Neural progenitor cell (in vitro differentiated cells): Measurements from ENCODE around the gene C1QL2. TPM values are rescaled to one million over a fixed set of nuclear protein-coding genes. Genes with fewer than 3 reads are reported as not detected.

Experiments
- DNase-seq: peaks from one replicate; pipeline ENCODE4 v3.0.0-alpha.2; 2016; ENCODE audit warnings: low spot score
- H2AFZ ChIP-seq: fragments of 200-600 bp; sonication (generic); replicated peaks from 2 replicates; pipeline ENCODE4 v1.6.1; 2016; ENCODE audit warnings: antibody characterized with exemption
- H3F3A ChIP-seq: fragments of 200-600 bp; sonication (generic); 2 replicates; pipeline ENCODE4 v1.6.1; 2016; ENCODE audit warnings: antibody characterized with exemption, low read depth
- H3K27ac ChIP-seq: fragments of 200-600 bp; sonication (generic); 2 replicates; pipeline ENCODE4 v1.5.1; 2016; ENCODE audit warnings: mild to moderate bottlenecking
- H3K27me3 ChIP-seq: fragments of 200-600 bp; sonication (generic); 2 replicates; pipeline ENCODE4 v1.6.1; 2016; ENCODE audit warnings: mild to moderate bottlenecking, moderate library complexity
- H3K36me3 ChIP-seq: fragments of 200-600 bp; sonication (generic); 2 replicates; pipeline ENCODE4 v1.5.1; 2016
- H3K4me1 ChIP-seq: fragments of 200-600 bp; sonication (generic); 2 replicates; pipeline ENCODE4 v1.6.1; 2016; ENCODE audit warnings: mixed run types
- H3K4me2 ChIP-seq: fragments of 200-600 bp; sonication (generic); 2 replicates; pipeline ENCODE4 v1.6.1; 2016
- H3K4me3 ChIP-seq: fragments of 200-600 bp; sonication (generic); 2 replicates; pipeline ENCODE4 v1.5.1; 2016
- H3K79me2 ChIP-seq: fragments of 200-600 bp; sonication (generic); 2 replicates; pipeline ENCODE4 v1.6.1; 2016; ENCODE audit warnings: low read depth
- H3K9ac ChIP-seq: fragments of 200-600 bp; sonication (generic); 2 replicates; pipeline ENCODE4 v1.6.1; 2016
- H3K9me3 ChIP-seq: fragments of 200-600 bp; sonication (generic); 2 replicates; pipeline ENCODE4 v1.5.1; 2016; ENCODE audit warnings: low read depth
- H4K20me1 ChIP-seq: fragments of 200-600 bp; sonication (generic); 2 replicates; pipeline ENCODE4 v1.6.1; 2016; ENCODE audit warnings: low read depth
- H3K27ac Mint-ChIP-seq: 3 replicates; pipeline ENCODE4 v1.8.0; 2021; ENCODE audit warnings: mixed read lengths
- H3K27me3 Mint-ChIP-seq: 2 replicates; pipeline ENCODE4 v1.8.0; 2022; ENCODE audit warnings: low read depth, mild to moderate bottlenecking, inconsistent platforms, moderate library complexity, mixed read lengths; ENCODE audit not compliant: insufficient read depth
- H3K36me3 Mint-ChIP-seq: 3 replicates; pipeline ENCODE4 v1.8.0; 2021; ENCODE audit warnings: mixed read lengths
- H3K4me1 Mint-ChIP-seq: 3 replicates; pipeline ENCODE4 v1.8.0; 2021; ENCODE audit warnings: mixed read lengths
- H3K4me3 Mint-ChIP-seq: 3 replicates; pipeline ENCODE4 v1.8.0; 2021; ENCODE audit warnings: mild to moderate bottlenecking, moderate library complexity, mixed read lengths
- H3K9me3 Mint-ChIP-seq: 3 replicates; pipeline ENCODE4 v1.8.0; 2020; ENCODE audit warnings: mixed read lengths
- CTCF ChIP-seq: fragments of 200-600 bp; sonication (generic); IDR thresholded peaks from 2 replicates; pipeline ENCODE4 v1.5.1; 2017; ENCODE audit warnings: antibody characterized with exemption, mild to moderate bottlenecking
- EZH2 ChIP-seq: fragments of 200-600 bp; sonication (generic); IDR thresholded peaks from 2 replicates; pipeline ENCODE4 v1.6.1; 2017; ENCODE audit warnings: antibody characterized with exemption, mild to moderate bottlenecking, moderate library complexity
- EZH2phosphoT487 ChIP-seq: fragments of 200-600 bp; sonication (generic); IDR thresholded peaks from 2 replicates; pipeline ENCODE4 v1.6.1; 2017; ENCODE audit warnings: antibody characterized with exemption
- total RNA-seq: library from RNA; depleted of rRNA; stranded (reverse); fragments of >200 nt; gene quantifications from 2 replicates; pipeline ENCODE4 v1.2.3, GENCODE V29; 2015; ENCODE audit warnings: low replicate concordance

C1QL2 gene
- total RNA-seq, 1 donor from 2014 or later: not detected

- peaks cover 4% of the 10 kb centered on the region for H3K27me3 Mint-ChIP-seq
- H3F3A ChIP-seq: no peaks in the 10 kb centered on the region
- no peak overlapping the region for H3K27ac Mint-ChIP-seq
- no peaks in the 10 kb centered on the region for H3K36me3 Mint-ChIP-seq
- no peak overlapping the region for H3K4me3 ChIP-seq
- no peaks in the 10 kb centered on the region for H3K79me2 ChIP-seq
- H3K9me3 ChIP-seq: no peaks in the 10 kb centered on the region
- H3K4me1 ChIP-seq: no peaks in the 10 kb centered on the region
- H3K27me3 ChIP-seq: no peaks in the 10 kb centered on the region
- no peaks in the 10 kb centered on the region for H3K4me1 Mint-ChIP-seq
- no peak overlapping the region for H3K27ac ChIP-seq
- no peak overlapping the region for H3K4me3 Mint-ChIP-seq
- H2AFZ ChIP-seq: no peak overlapping the region
- no peak for DNase-seq
- no peaks in the 10 kb centered on the region for H3K36me3 ChIP-seq
- no peak for TF ChIP-seq CTCF
- TF ChIP-seq EZH2phosphoT487: no peak
- no peak for TF ChIP-seq EZH2
- no peaks in the 10 kb centered on the region for H3K9me3 Mint-ChIP-seq
- H4K20me1 ChIP-seq: no peaks in the 10 kb centered on the region
- no peak overlapping the region for H3K4me2 ChIP-seq
- H3K9ac ChIP-seq: no peak overlapping the region
Measured at GRCh38 chr2:119174993-119175347, 16.4 kb upstream of the C1QL2 start.

GRCh38 chr2:119174216-119174992 is 15.9 kb upstream of the C1QL2 start:
- DNase-seq: peak; percentile 66
- H3K4me3 ChIP-seq: no peak overlapping the region
- H3F3A ChIP-seq: no peaks in the 10 kb centered on the region
- Mint-ChIP-seq H3K9me3 (no peaks in the 10 kb centered on the region), H3K36me3 (no peaks in the 10 kb centered on the region), H3K4me3 (no peak overlapping the region), H3K27ac (no peak overlapping the region), H3K4me1 (no peaks in the 10 kb centered on the region), H3K27me3 (peaks cover 4% of the 10 kb centered on the region)
- H2AFZ ChIP-seq: no peak overlapping the region
- H3K9ac ChIP-seq: no peak overlapping the region
- no peaks in the 10 kb centered on the region for H4K20me1 ChIP-seq
- no peaks in the 10 kb centered on the region for H3K27me3 ChIP-seq
- H3K79me2 ChIP-seq: no peaks in the 10 kb centered on the region
- no peaks in the 10 kb centered on the region for H3K4me1 ChIP-seq
- H3K9me3 ChIP-seq: no peaks in the 10 kb centered on the region
- H3K27ac ChIP-seq: no peak overlapping the region
- H3K36me3 ChIP-seq: no peaks in the 10 kb centered on the region
- TF ChIP-seq CTCF (peak; percentile 83), EZH2phosphoT487 (no peak)
- no peak overlapping the region for H3K4me2 ChIP-seq

GRCh38 chr2:119173556-119174060 is 15.1 kb upstream of the C1QL2 start:
- no peak overlapping the region for H3K4me3 Mint-ChIP-seq
- no peak overlapping the region for H3K27ac Mint-ChIP-seq
- no peak overlapping the region for H3K4me3 ChIP-seq
- no peak overlapping the region for H2AFZ ChIP-seq
- no peaks in the 10 kb centered on the region for H3K4me1 Mint-ChIP-seq
- H4K20me1 ChIP-seq: no peaks in the 10 kb centered on the region
- no peak overlapping the region for H3K9ac ChIP-seq
- H3K27me3 Mint-ChIP-seq: peaks cover 7% of the 10 kb centered on the region
- H3K9me3 Mint-ChIP-seq: no peaks in the 10 kb centered on the region
- no peaks in the 10 kb centered on the region for H3F3A ChIP-seq
- H3K4me1 ChIP-seq: no peaks in the 10 kb centered on the region
- no peaks in the 10 kb centered on the region for H3K36me3 Mint-ChIP-seq
- TF ChIP-seq EZH2phosphoT487 (no peak), EZH2 (no peak), CTCF (no peak)
- no peak for DNase-seq
- no peaks in the 10 kb centered on the region for H3K27me3 ChIP-seq
- H3K4me2 ChIP-seq: no peak overlapping the region
- H3K36me3 ChIP-seq: no peaks in the 10 kb centered on the region
- H3K27ac ChIP-seq: no peak overlapping the region
- H3K79me2 ChIP-seq: no peaks in the 10 kb centered on the region
- H3K9me3 ChIP-seq: no peaks in the 10 kb centered on the region
